ENCODE measurements around the gene COL6A3.

COL6A3 gene

DNA sequence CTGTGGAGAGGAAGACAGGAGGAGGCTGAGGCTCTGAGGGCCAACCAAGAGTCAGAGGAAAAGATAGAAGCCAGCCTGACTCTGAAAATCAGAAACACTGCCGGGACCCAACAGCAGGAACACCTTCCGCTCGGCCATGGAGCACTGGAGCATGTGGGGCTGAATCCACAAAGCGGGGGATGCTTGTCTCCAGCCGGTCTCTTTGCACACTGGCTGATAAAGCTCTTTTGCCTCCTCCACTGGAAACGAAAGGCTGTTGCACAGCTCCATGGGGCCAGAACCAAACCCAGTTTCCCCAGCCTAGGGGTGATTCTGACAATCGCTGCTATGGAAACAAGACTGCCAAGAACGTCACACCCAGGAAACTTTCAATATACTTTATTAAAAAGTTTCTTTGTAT, 90.3 kb downstream of the COL6A3 start:
- H3K4me1 ChIP-seq (ENCODE audit: control insufficient read depth, insufficient read depth, low read length, poor library complexity, severe bottlenecking), result no peaks in the 10 kb centered on the region
- DNase-seq, result no peak
- H3K27me3 ChIP-seq (replicated peaks; ENCODE audit: control insufficient read depth, insufficient read depth, low read length, poor library complexity, severe bottlenecking), result no peaks in the 10 kb centered on the region

DNA sequence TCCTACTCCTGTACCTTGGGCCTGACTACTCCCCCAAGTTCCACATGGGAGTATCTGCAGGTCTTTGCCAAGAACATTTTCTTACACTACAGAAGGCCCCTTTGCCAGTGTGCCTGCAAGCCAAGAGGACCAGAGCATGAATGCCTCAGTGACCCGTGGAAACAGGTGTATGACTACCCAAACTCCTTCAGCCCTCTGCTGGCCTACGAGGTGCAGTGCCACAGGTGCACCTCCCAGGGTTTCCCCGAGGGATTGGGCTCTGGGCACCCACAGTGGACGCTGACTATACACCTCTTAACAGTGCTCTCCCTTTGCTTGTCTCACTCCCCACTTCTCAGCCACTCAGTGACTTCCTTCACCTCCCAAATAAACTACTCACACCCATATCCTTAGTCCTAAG, 91.4 kb downstream of the COL6A3 start:
- no peak for DNase-seq
- H3K27ac ChIP-seq (ENCODE audit: insufficient read depth, low read length, poor library complexity, severe bottlenecking), result no peak overlapping the region
- no peaks in the 10 kb centered on the region for H3K36me3 ChIP-seq (ENCODE audit: control insufficient read depth, insufficient read depth, low read length)
- no peak overlapping the region for H3K4me3 ChIP-seq (ENCODE audit: insufficient read depth, low read depth, low read length, poor library complexity, severe bottlenecking)
- no peaks in the 10 kb centered on the region for H3K9me3 ChIP-seq (ENCODE audit: control insufficient read depth, low read length)
- H3K27me3 ChIP-seq (replicated peaks; ENCODE audit: control insufficient read depth, insufficient read depth, low read length, poor library complexity, severe bottlenecking), result no peaks in the 10 kb centered on the region
- no peaks in the 10 kb centered on the region for H3K4me1 ChIP-seq (ENCODE audit: control insufficient read depth, insufficient read depth, low read length, poor library complexity, severe bottlenecking)

More for the DNA sequence above, 90.3 kb downstream of the COL6A3 start:
- Histone ChIP-seq H3K9me3 (ENCODE audit: control insufficient read depth, low read length) (no peaks in the 10 kb centered on the region), H3K36me3 (ENCODE audit: control insufficient read depth, insufficient read depth, low read length) (no peaks in the 10 kb centered on the region), H3K4me3 (ENCODE audit: insufficient read depth, low read depth, low read length, poor library complexity, severe bottlenecking) (no peak overlapping the region), H3K27ac (ENCODE audit: insufficient read depth, low read length, poor library complexity, severe bottlenecking) (no peak overlapping the region)

GRCh38 chr2:237321746-237322145, 92.2 kb downstream of the COL6A3 start:
- H3K4me3 ChIP-seq (ENCODE audit: insufficient read depth, low read depth, low read length, poor library complexity, severe bottlenecking), result no peak overlapping the region
- no peaks in the 10 kb centered on the region for H3K9me3 ChIP-seq (ENCODE audit: control insufficient read depth, low read length)
- H3K27me3 ChIP-seq (replicated peaks; ENCODE audit: control insufficient read depth, insufficient read depth, low read length, poor library complexity, severe bottlenecking), result no peaks in the 10 kb centered on the region
- no peaks in the 10 kb centered on the region for H3K36me3 ChIP-seq (ENCODE audit: control insufficient read depth, insufficient read depth, low read length)
- no peaks in the 10 kb centered on the region for H3K4me1 ChIP-seq (ENCODE audit: control insufficient read depth, insufficient read depth, low read length, poor library complexity, severe bottlenecking)
- no peak for DNase-seq
- no peak overlapping the region for H3K27ac ChIP-seq (ENCODE audit: insufficient read depth, low read length, poor library complexity, severe bottlenecking)

GRCh38 chr2:237320801-237321560, 93.0 kb downstream of the COL6A3 start:
- Histone ChIP-seq H3K4me1 (ENCODE audit: control insufficient read depth, insufficient read depth, low read length, poor library complexity, severe bottlenecking) (no peaks in the 10 kb centered on the region), H3K36me3 (ENCODE audit: control insufficient read depth, insufficient read depth, low read length) (no peaks in the 10 kb centered on the region), H3K27me3 (replicated peaks; ENCODE audit: control insufficient read depth, insufficient read depth, low read length, poor library complexity, severe bottlenecking) (no peaks in the 10 kb centered on the region), H3K27ac (ENCODE audit: insufficient read depth, low read length, poor library complexity, severe bottlenecking) (no peak overlapping the region), H3K9me3 (ENCODE audit: control insufficient read depth, low read length) (no peaks in the 10 kb centered on the region), H3K4me3 (ENCODE audit: insufficient read depth, low read depth, low read length, poor library complexity, severe bottlenecking) (no peak overlapping the region)
- DNase-seq, result no peak

GRCh38 chr2:237319887-237320286, 94.1 kb downstream of the COL6A3 start:
- H3K4me3 ChIP-seq (ENCODE audit: insufficient read depth, low read depth, low read length, poor library complexity, severe bottlenecking), result no peak overlapping the region
- no peaks in the 10 kb centered on the region for H3K9me3 ChIP-seq (ENCODE audit: control insufficient read depth, low read length)
- H3K4me1 ChIP-seq (ENCODE audit: control insufficient read depth, insufficient read depth, low read length, poor library complexity, severe bottlenecking), result no peaks in the 10 kb centered on the region
- DNase-seq, result no peak
- H3K36me3 ChIP-seq (ENCODE audit: control insufficient read depth, insufficient read depth, low read length), result no peaks in the 10 kb centered on the region
- no peaks in the 10 kb centered on the region for H3K27me3 ChIP-seq (replicated peaks; ENCODE audit: control insufficient read depth, insufficient read depth, low read length, poor library complexity, severe bottlenecking)
- no peak overlapping the region for H3K27ac ChIP-seq (ENCODE audit: insufficient read depth, low read length, poor library complexity, severe bottlenecking)

GRCh38 chr2:237319086-237319820, 94.7 kb downstream of the COL6A3 start:
- Histone ChIP-seq H3K27ac (ENCODE audit: insufficient read depth, low read length, poor library complexity, severe bottlenecking) (no peak overlapping the region), H3K27me3 (replicated peaks; ENCODE audit: control insufficient read depth, insufficient read depth, low read length, poor library complexity, severe bottlenecking) (no peaks in the 10 kb centered on the region), H3K36me3 (ENCODE audit: control insufficient read depth, insufficient read depth, low read length) (no peaks in the 10 kb centered on the region), H3K4me3 (ENCODE audit: insufficient read depth, low read depth, low read length, poor library complexity, severe bottlenecking) (no peak overlapping the region), H3K4me1 (ENCODE audit: control insufficient read depth, insufficient read depth, low read length, poor library complexity, severe bottlenecking) (no peaks in the 10 kb centered on the region), H3K9me3 (ENCODE audit: control insufficient read depth, low read length) (no peaks in the 10 kb centered on the region)
- DNase-seq, result no peak

GRCh38 chr2:237316339-237316738, 97.6 kb downstream of the COL6A3 start:
- no peaks in the 10 kb centered on the region for H3K9me3 ChIP-seq (ENCODE audit: control insufficient read depth, low read length)
- DNase-seq, result no peak
- no peak overlapping the region for H3K27ac ChIP-seq (ENCODE audit: insufficient read depth, low read length, poor library complexity, severe bottlenecking)
- H3K4me1 ChIP-seq (ENCODE audit: control insufficient read depth, insufficient read depth, low read length, poor library complexity, severe bottlenecking), result no peaks in the 10 kb centered on the region
- H3K36me3 ChIP-seq (ENCODE audit: control insufficient read depth, insufficient read depth, low read length), result no peaks in the 10 kb centered on the region
- no peaks in the 10 kb centered on the region for H3K27me3 ChIP-seq (replicated peaks; ENCODE audit: control insufficient read depth, insufficient read depth, low read length, poor library complexity, severe bottlenecking)
- no peak overlapping the region for H3K4me3 ChIP-seq (ENCODE audit: insufficient read depth, low read depth, low read length, poor library complexity, severe bottlenecking)

DNA sequence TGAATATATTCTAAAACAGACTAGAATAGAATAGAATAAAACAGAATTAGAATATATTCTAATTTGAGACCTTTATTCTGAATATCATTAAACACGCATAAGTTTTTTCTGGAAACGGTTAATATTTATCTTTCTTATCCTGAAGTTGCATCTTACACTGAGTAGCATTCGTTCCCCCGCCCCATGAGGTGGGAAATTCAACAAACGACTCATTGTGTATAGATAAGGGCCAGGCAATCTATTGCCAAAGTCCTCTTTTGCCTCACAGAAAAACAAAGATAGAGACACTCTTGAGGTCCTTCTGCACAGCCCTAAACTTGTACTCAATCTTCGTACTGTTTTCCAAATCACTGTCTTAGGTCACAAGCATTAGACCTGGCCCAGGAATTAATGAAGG, 98.1 kb downstream of the COL6A3 start:
- no peak overlapping the region for H3K27ac ChIP-seq (ENCODE audit: insufficient read depth, low read length, poor library complexity, severe bottlenecking)

GRCh38 chr2:237315170-237315828, 98.7 kb downstream of the COL6A3 start:
- DNase-seq, result no peak
- H3K27me3 ChIP-seq (replicated peaks; ENCODE audit: control insufficient read depth, insufficient read depth, low read length, poor library complexity, severe bottlenecking), result no peaks in the 10 kb centered on the region
- H3K4me1 ChIP-seq (ENCODE audit: control insufficient read depth, insufficient read depth, low read length, poor library complexity, severe bottlenecking), result no peaks in the 10 kb centered on the region
- H3K4me3 ChIP-seq (ENCODE audit: insufficient read depth, low read depth, low read length, poor library complexity, severe bottlenecking), result no peak overlapping the region
- no peak overlapping the region for H3K27ac ChIP-seq (ENCODE audit: insufficient read depth, low read length, poor library complexity, severe bottlenecking)
- no peaks in the 10 kb centered on the region for H3K9me3 ChIP-seq (ENCODE audit: control insufficient read depth, low read length)
- no peaks in the 10 kb centered on the region for H3K36me3 ChIP-seq (ENCODE audit: control insufficient read depth, insufficient read depth, low read length)

More for the DNA sequence above, 98.1 kb downstream of the COL6A3 start:
- Histone ChIP-seq H3K4me1 (ENCODE audit: control insufficient read depth, insufficient read depth, low read length, poor library complexity, severe bottlenecking) (no peaks in the 10 kb centered on the region), H3K36me3 (ENCODE audit: control insufficient read depth, insufficient read depth, low read length) (no peaks in the 10 kb centered on the region), H3K9me3 (ENCODE audit: control insufficient read depth, low read length) (no peaks in the 10 kb centered on the region), H3K27me3 (replicated peaks; ENCODE audit: control insufficient read depth, insufficient read depth, low read length, poor library complexity, severe bottlenecking) (no peaks in the 10 kb centered on the region), H3K4me3 (ENCODE audit: insufficient read depth, low read depth, low read length, poor library complexity, severe bottlenecking) (no peak overlapping the region)
- DNase-seq, result no peak

DNA sequence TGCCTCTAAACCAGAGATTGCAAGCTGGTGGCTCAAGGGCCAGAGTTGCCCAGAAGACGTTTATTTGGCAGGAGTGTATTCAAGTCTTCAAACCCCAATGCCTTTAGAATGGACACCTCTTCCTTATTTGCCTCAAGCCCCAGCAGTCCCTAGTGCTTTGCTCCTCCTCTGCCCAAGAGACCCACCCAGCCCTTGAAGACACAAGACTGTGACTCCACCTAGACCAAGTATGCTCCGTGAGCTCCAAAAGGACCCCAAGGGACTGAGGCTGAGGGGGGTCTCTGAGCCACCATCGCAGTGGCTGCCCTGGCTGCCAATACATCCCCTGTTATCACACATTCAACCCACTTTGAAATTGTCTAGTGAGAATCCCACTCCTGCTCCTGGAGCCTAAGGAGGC, 99.3 kb downstream of the COL6A3 start:
- Histone ChIP-seq H3K27ac (ENCODE audit: insufficient read depth, low read length, poor library complexity, severe bottlenecking) (no peak overlapping the region), H3K9me3 (ENCODE audit: control insufficient read depth, low read length) (no peaks in the 10 kb centered on the region), H3K27me3 (replicated peaks; ENCODE audit: control insufficient read depth, insufficient read depth, low read length, poor library complexity, severe bottlenecking) (no peaks in the 10 kb centered on the region), H3K36me3 (ENCODE audit: control insufficient read depth, insufficient read depth, low read length) (no peaks in the 10 kb centered on the region), H3K4me1 (ENCODE audit: control insufficient read depth, insufficient read depth, low read length, poor library complexity, severe bottlenecking) (no peaks in the 10 kb centered on the region), H3K4me3 (ENCODE audit: insufficient read depth, low read depth, low read length, poor library complexity, severe bottlenecking) (no peak overlapping the region)
- no peak for DNase-seq
